GM12891 (cell line): ENCODE data around the gene SIGLEC9.

Experiments
- POLR2AphosphoS5 ChIP-seq: IDR thresholded peaks from 2 replicates; pipeline ENCODE4 v1.6.1; 2011; ENCODE audit warnings: low read depth, low read length, control low read depth
- POU2F2 ChIP-seq: IDR thresholded peaks from 2 replicates; pipeline ENCODE4 v1.6.1; 2011; ENCODE audit warnings: low read depth, mild to moderate bottlenecking, control low read depth, low read length, moderate library complexity
- TAF1 ChIP-seq: IDR thresholded peaks from 2 replicates; pipeline ENCODE4 v1.6.1; 2011; ENCODE audit warnings: low read depth, low read length, control low read depth

GRCh38 chr19:51076631-51077213 lies 48.0 kb upstream of the SIGLEC9 start:
- no peak for TF ChIP-seq TAF1
- TF ChIP-seq POU2F2: no peak
- TF ChIP-seq POLR2AphosphoS5: no peak
